ENCODE results near the gene CLDN9. TPM values are rescaled to one million over a fixed set of nuclear protein-coding genes. Genes with fewer than 3 reads are reported as not detected.

The CLDN9 gene
- total and polyA plus RNA-seq, 10 donors: 0.06 to 1.7 (median 0.44) TPM

DNA sequence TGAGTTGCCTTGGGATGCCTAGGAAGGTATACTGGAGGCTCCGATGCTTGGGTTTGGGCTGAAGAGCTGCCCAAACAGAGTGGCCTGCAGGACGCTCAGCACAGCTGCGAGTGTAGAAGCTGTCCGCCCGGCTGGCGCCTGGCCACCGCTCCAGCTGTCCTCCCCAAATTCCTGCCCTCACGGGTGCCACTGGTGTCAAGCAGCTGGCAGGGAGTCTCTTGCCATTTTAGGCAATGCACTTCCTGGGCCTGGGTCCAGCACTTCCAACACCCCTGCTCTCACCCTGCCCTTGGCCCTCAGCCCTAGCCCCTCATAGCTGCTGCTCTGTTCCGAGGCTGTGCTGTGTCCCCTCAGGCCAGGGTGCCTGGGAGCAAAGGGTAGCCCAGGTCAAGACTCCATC, 27.3 kb upstream of the CLDN9 start:
- no peaks in the 10 kb centered on the region for H3K36me3 ChIP-seq
- H3K9me3 ChIP-seq: no peaks in the 10 kb centered on the region
- H3K4me1 ChIP-seq: peaks cover 16 to 51% (median 27%) of the 10 kb centered on the region in 6 donors
- H3K27me3 ChIP-seq (replicated peaks in 1 of 7): peaks cover 0 to 48% (median 3%) of the 10 kb centered on the region in 7 donors
- DNase-seq: no peak
- no peak overlapping the region for H3K4me3 ChIP-seq
- TF ChIP-seq POLR2AphosphoS5 (IDR thresholded peaks at IDR 0.05): peak; percentile 45 to 72 (median 53)
- TF ChIP-seq, protein P1, sequence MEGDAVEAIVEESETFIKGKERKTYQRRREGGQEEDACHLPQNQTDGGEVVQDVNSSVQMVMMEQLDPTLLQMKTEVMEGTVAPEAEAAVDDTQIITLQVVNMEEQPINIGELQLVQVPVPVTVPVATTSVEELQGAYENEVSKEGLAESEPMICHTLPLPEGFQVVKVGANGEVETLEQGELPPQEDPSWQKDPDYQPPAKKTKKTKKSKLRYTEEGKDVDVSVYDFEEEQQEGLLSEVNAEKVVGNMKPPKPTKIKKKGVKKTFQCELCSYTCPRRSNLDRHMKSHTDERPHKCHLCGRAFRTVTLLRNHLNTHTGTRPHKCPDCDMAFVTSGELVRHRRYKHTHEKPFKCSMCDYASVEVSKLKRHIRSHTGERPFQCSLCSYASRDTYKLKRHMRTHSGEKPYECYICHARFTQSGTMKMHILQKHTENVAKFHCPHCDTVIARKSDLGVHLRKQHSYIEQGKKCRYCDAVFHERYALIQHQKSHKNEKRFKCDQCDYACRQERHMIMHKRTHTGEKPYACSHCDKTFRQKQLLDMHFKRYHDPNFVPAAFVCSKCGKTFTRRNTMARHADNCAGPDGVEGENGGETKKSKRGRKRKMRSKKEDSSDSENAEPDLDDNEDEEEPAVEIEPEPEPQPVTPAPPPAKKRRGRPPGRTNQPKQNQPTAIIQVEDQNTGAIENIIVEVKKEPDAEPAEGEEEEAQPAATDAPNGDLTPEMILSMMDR (IDR thresholded peaks at IDR 0.05 in 8 of 11, conservative IDR thresholded peaks at IDR 0.05 in 3 of 11): no peak
- no peak for TF ChIP-seq POLR2A (IDR thresholded peaks at IDR 0.05)
- intact Hi-C loops (cut with DNase I; ENCODE audit: low total_unique reads): no loop called here
- H3K27ac ChIP-seq: no peak overlapping the region
- WGBS, 5 donors: 79 to 88% (median 81%) methylated on average over 6 to 9 of the region's 9 CpGs

DNA sequence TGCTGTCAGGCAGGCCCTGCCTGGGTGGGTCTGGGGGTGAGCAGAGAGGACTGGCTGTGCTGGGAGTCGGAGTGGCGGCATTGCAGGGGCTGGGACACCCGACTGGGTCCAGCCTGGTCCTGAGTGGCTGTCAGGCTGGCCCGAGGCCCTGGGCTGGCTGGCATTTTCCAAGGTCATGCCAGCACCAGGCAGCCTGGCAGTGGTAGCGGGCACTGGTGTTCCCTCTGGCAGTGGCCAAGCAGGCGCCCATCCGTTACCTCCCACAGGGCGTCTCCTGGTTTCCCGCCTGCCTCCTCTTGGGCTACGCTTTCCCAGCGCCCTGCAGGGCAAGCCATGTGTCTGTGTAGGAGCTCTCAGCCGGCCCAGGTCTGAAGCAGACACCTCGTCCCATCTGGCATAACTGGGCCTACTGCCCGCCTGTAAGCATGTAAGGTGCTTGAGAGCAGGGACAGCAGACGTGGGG, 26.8 kb upstream of the CLDN9 start:
- intact Hi-C loops (cut with DNase I; ENCODE audit: low total_unique reads): no loop called here
- no peak overlapping the region for H3K4me3 ChIP-seq
- no peak for TF ChIP-seq POLR2AphosphoS5 (IDR thresholded peaks at IDR 0.05)
- TF ChIP-seq, protein P1 (IDR thresholded peaks at IDR 0.05 in 8 of 11, conservative IDR thresholded peaks at IDR 0.05 in 3 of 11): no peak
- TF ChIP-seq POLR2A (IDR thresholded peaks at IDR 0.05): no peak
- DNase-seq: no peak
- peaks cover 13 to 47% (median 23%) of the 10 kb centered on the region in 6 donors for H3K4me1 ChIP-seq
- H3K27me3 ChIP-seq (replicated peaks in 1 of 7): peaks cover 0 to 53% (median 3%) of the 10 kb centered on the region in 7 donors
- whole genome bisulfite sequencing, 5 donors: 75 to 82% (median 78%) methylated on average over 10 to 15 of the region's 15 CpGs
- H3K9me3 ChIP-seq: no peaks in the 10 kb centered on the region
- no peak overlapping the region for H3K27ac ChIP-seq
- H3K36me3 ChIP-seq: no peaks in the 10 kb centered on the region

DNA sequence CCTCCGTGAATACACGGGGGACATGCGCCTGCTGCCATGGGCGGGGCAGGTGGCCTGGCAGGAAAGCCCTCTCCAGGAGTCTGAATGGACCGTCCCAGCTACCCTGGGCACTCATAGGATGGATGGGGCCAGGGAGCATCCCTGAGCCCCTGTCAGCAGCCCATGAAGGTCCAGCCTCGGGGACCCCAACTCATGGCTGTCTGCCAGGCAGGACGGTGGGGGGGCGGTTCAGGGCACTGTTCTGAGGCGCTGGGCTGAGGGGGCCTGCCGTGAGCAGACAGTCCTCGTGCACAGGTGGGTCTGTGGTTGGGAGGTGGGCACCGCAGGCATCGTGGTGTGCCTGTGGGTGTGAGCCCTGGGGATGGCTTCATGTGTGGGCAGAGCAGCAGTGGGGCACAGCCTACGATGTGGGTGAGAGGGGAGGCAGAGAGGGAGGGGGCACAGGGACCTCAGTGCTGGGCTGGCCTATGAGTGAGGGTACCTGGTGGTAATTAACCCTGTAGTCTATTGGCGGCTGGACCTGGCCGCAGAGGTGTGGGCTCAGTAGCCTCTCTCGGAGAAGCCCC, 26.0 kb upstream of the CLDN9 start:
- peaks cover 0 to 53% (median 3%) of the 10 kb centered on the region in 7 donors for H3K27me3 ChIP-seq (replicated peaks in 1 of 7)

DNA sequence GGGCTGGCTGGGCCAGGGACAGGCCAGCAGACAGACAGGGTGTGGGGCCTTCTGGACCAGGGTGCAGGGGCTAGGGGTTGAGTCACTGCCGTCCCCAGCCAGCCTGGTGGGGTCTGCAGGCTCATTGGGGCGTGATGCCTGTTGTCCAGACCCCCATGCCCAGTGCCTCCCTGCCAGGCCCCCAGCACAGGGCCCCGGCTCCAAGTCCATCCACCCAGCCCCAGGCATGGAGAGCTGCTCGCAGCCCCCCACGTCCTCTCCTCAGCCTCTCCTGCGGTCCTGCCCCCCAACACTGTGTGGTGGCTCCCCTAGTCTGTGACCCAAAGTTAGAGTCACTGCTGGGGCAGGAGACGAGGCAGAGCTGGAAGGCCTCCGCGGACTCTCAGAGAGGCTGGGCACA, 25.4 kb upstream of the CLDN9 start:
- H3K27me3 ChIP-seq (replicated peaks in 1 of 7): peaks cover 0 to 53% (median 3%) of the 10 kb centered on the region in 7 donors
- peaks cover 8 to 36% (median 16%) of the 10 kb centered on the region in 6 donors for H3K4me1 ChIP-seq
- DNase-seq: no peak
- no peak overlapping the region for H3K4me3 ChIP-seq
- H3K9me3 ChIP-seq: no peaks in the 10 kb centered on the region
- TF ChIP-seq, protein P1 (IDR thresholded peaks at IDR 0.05 in 8 of 11, conservative IDR thresholded peaks at IDR 0.05 in 3 of 11): no peak
- TF ChIP-seq POLR2AphosphoS5 (IDR thresholded peaks at IDR 0.05) (no peak), POLR2A (IDR thresholded peaks at IDR 0.05) (no peak)
- intact Hi-C loops (cut with DNase I; ENCODE audit: low total_unique reads): no loop called here
- no peaks in the 10 kb centered on the region for H3K36me3 ChIP-seq
- 77 to 92% (median 90%) methylated on average over 7 to 9 of the region's 9 CpGs for WGBS, 5 donors
- no peak overlapping the region for H3K27ac ChIP-seq

More for the DNA sequence above, 26.0 kb upstream of the CLDN9 start:
- no peak overlapping the region for H3K4me3 ChIP-seq
- no peaks in the 10 kb centered on the region for H3K36me3 ChIP-seq
- no peaks in the 10 kb centered on the region for H3K9me3 ChIP-seq
- no peak overlapping the region for H3K27ac ChIP-seq
- no peak for DNase-seq
- 65 to 78% (median 75%) methylated on average over 11 to 17 of the region's 17 CpGs for whole genome bisulfite sequencing, 5 donors
- no peak for TF ChIP-seq POLR2A (IDR thresholded peaks at IDR 0.05)
- TF ChIP-seq, protein P1 (IDR thresholded peaks at IDR 0.05 in 8 of 11, conservative IDR thresholded peaks at IDR 0.05 in 3 of 11): no peak
- TF ChIP-seq POLR2AphosphoS5 (IDR thresholded peaks at IDR 0.05): no peak
- intact Hi-C loops (cut with DNase I; ENCODE audit: low total_unique reads): no loop called here
- peaks cover 8 to 39% (median 16%) of the 10 kb centered on the region in 6 donors for H3K4me1 ChIP-seq

Data from spleen (tissue), 11 donors.